ENCODE data around the gene ISCA1. TPM values are rescaled to one million over a fixed set of nuclear protein-coding genes. Genes with fewer than 3 reads are reported as not detected.

Gene ISCA1
- total and polyA plus RNA-seq, 10 of the 15 experiments (the other 5 are each of a cell fraction or from before 2014, with no cell fraction given) = 8.9 to 36.0 (median 24.2) TPM

- TF ChIP-seq BCLAF1 (IDR thresholded peaks at IDR 0.05) = no peak
- TF ChIP-seq TCF12 (IDR thresholded peaks at IDR 0.05; ENCODE audit: low read depth, low read length) = no peak
- TF ChIP-seq ZBTB11 (CRISPR knock-in tag; IDR thresholded peaks at IDR 0.05) = no peak
- no peak for TF ChIP-seq YBX1 (IDR thresholded peaks at IDR 0.05)
- TF ChIP-seq IKZF2 (IDR thresholded peaks at IDR 0.05) = no peak
Observed at GRCh38 chr9:86286278-86286677, 3.9 kb upstream of the ISCA1 start (continued).

GRCh38 chr9:86285261-86285660 lies 2.9 kb upstream of the ISCA1 start:
- SMC1A ChIA-PET (ENCODE audit: uncharacterized antibody, unreplicated experiment) = no interaction called here
- no peak for TF ChIP-seq MEF2A (IDR thresholded peaks at IDR 0.05; ENCODE audit: insufficient read depth, low read depth, low read length)
- TF ChIP-seq CEBPZ (IDR thresholded peaks at IDR 0.05; ENCODE audit: low read depth, low read length) = no peak
- no peak for TF ChIP-seq PAX8 (IDR thresholded peaks at IDR 0.05)
- TF ChIP-seq PKNOX1 (IDR thresholded peaks at IDR 0.05) = no peak
- TF ChIP-seq POLR2AphosphoS2 (IDR thresholded peaks at IDR 0.05; ENCODE audit: low read depth, low read length) = no peak

More at GRCh38 chr9:86285261-86285660, 2.9 kb upstream of the ISCA1 start:
- Histone ChIP-seq H3K36me3 (ENCODE audit: control insufficient read depth in 2 of 2, insufficient read depth in 2 of 2, low read length in 1 of 2) (peaks cover 0 to 14% of the 10 kb centered on the region in 2 experiments; a peak in 2 of 4 replicates), H3K9ac (ENCODE audit: control insufficient read depth, insufficient read depth, low read length) (no peak overlapping the region), H2AFZ (ENCODE audit: control insufficient read depth, low read depth, low read length) (no peak overlapping the region), H3K9me3 (replicated peaks; ENCODE audit: control insufficient read depth, insufficient read depth, low read length) (no peaks in the 10 kb centered on the region), H3K27me3 (replicated peaks in 1 of 2; ENCODE audit: control insufficient read depth in 2 of 2, insufficient read depth in 2 of 2, low read length in 1 of 2) (no peaks in the 10 kb centered on the region), H3K4me2 (ENCODE audit: control insufficient read depth, insufficient read depth) (no peak overlapping the region), H3K79me2 (ENCODE audit: control insufficient read depth, insufficient read depth, low read length) (peaks cover 15% of the 10 kb centered on the region), H4K20me1 (ENCODE audit: control insufficient read depth, insufficient read depth) (no peaks in the 10 kb centered on the region; the same call in 1 of the 2 replicates), H3K27ac (ENCODE audit: control insufficient read depth, insufficient read depth) (no peak overlapping the region), H3K4me1 (ENCODE audit: control insufficient read depth, insufficient read depth, low read length) (peaks cover 5% of the 10 kb centered on the region; the same call in 1 of the 2 replicates), H3K4me3 (no peak overlapping the region)
- FAIRE-seq (no peak), ATAC-seq (no peak), DNase-seq (ENCODE audit: low read depth, low spot score) (no peak)
- WGBS (ENCODE audit: insufficient coverage, insufficient replicate concordance, low lambda C conversion rate, missing lambda C conversion rate) = 64% methylated on average over 2 of the region's 2 CpGs
- BruUV-seq (replicated peaks) = no TSS peak
- intact Hi-C loops (cut with micrococcal nuclease; ENCODE audit: unreplicated experiment) (no loop called here), in situ Hi-C loops (cut with MboI) (loop anchor here (25.0 kb wide), 1 partner anchor 473 kb away; no protein-coding TSS in a partner anchor)
- RAD21 ChIA-PET (ENCODE audit: unreplicated experiment) = no interaction called here
- CTCF ChIA-PET = no interaction called here
- POLR2A ChIA-PET = no interaction called here

Measured in GM12878 (cell line).